GM12878 (cell line): ENCODE results near the gene KBTBD8. TPM values are rescaled to one million over a fixed set of nuclear protein-coding genes. Genes with fewer than 3 reads are reported as not detected.

Experiments
- ATAC-seq: fragments of 200-7000 bp; cut with Tn5 transposase; 3 replicates; pipeline ENCODE4 v1.9.1; 2020; ENCODE audit warnings: mild to moderate bottlenecking, moderate library complexity
- BruUV-seq: library from RNA; stranded (reverse); fragments of 400-500 nt; replicated peaks from 2 replicates; lab custom pipeline; 2021; lab: Mats Ljungman, UMichigan
- CTCF ChIA-PET: fragments of 300-600 bp; sonication (Branson Sonifier 250); formaldehyde crosslinking; extraction: SDS; loops from one replicate; lab custom pipeline; 2021; ENCODE audit warnings: inconsistent platforms; lab: Yijun Ruan, JAX
- POLR2A ChIA-PET: fragments of 350-600 bp; formaldehyde crosslinking; extraction: SDS; loops from one replicate; lab custom pipeline; 2021; ENCODE audit warnings: inconsistent platforms; lab: Charles Lee
- RAD21 ChIA-PET: fragments of 300-600 bp; sonication (Branson Sonifier 250); formaldehyde crosslinking; loops from one replicate; lab custom pipeline; 2023; ENCODE audit warnings: antibody characterized with exemption; ENCODE audit not compliant: unreplicated experiment; lab: Charles Lee
- SMC1A ChIA-PET: fragments of 300-600 bp; sonication (Branson Sonifier 250); formaldehyde crosslinking; loops from one replicate; lab custom pipeline; 2023; ENCODE audit not compliant: unreplicated experiment, uncharacterized antibody; lab: Charles Lee
- DNase-seq: peaks from one replicate; pipeline ENCODE4 v3.0.0-alpha.2; 2011; ENCODE audit warnings: low read depth, low spot score
- FAIRE-seq: peaks from 3 replicates; lab custom pipeline; 2011; peaks lifted over from hg19 to GRCh38; lab: Jason Lieb, UNC
- H2AFZ ChIP-seq: 2 replicates; pipeline ENCODE4 v1.6.0; 2011; ENCODE audit warnings: low read depth, low read length, control low read depth; ENCODE audit not compliant: control insufficient read depth
- H3K27ac ChIP-seq: 2 replicates; pipeline ENCODE4 v1.5.1; 2011; ENCODE audit warnings: control low read depth; ENCODE audit not compliant: control insufficient read depth, insufficient read depth
- H3K27me3 ChIP-seq, 2 experiments: replicated peaks in 1 of 2; 2 replicates each; pipeline versions ENCODE4 v1.6.0 to v1.6.1; 2011; ENCODE audit warnings: low read length in 1 of 2; ENCODE audit not compliant: control insufficient read depth in 2 of 2, insufficient read depth in 2 of 2
- H3K36me3 ChIP-seq, 2 experiments: 2 replicates each; pipeline ENCODE4 v1.5.1; 2011; ENCODE audit warnings: low read length in 1 of 2; ENCODE audit not compliant: control insufficient read depth in 2 of 2, insufficient read depth in 2 of 2
- H3K4me1 ChIP-seq: 2 replicates; pipeline ENCODE4 v1.6.1; 2011; ENCODE audit warnings: mild to moderate bottlenecking, low read length, moderate library complexity, mixed read lengths; ENCODE audit not compliant: control insufficient read depth, insufficient read depth
- H3K4me2 ChIP-seq: 2 replicates; pipeline ENCODE4 v1.6.0; 2011; ENCODE audit warnings: control low read depth; ENCODE audit not compliant: control insufficient read depth, insufficient read depth
- H3K4me3 ChIP-seq: fragments of 200-600 bp; sonication (generic); 2 replicates; pipeline ENCODE4 v1.5.1; 2016
- H3K79me2 ChIP-seq: 2 replicates; pipeline ENCODE4 v1.6.0; 2011; ENCODE audit warnings: low read length; ENCODE audit not compliant: control insufficient read depth, insufficient read depth
- H3K9ac ChIP-seq: 2 replicates; pipeline ENCODE4 v1.8.0; 2011; ENCODE audit warnings: low read length, control low read depth, mixed read lengths; ENCODE audit not compliant: control insufficient read depth, insufficient read depth
- H3K9me3 ChIP-seq: replicated peaks from 3 replicates; pipeline ENCODE4 v1.5.1; 2011; ENCODE audit warnings: mild to moderate bottlenecking, low read length; ENCODE audit not compliant: control insufficient read depth, insufficient read depth
- H4K20me1 ChIP-seq: 2 replicates; pipeline ENCODE4 v1.6.0; 2011; ENCODE audit not compliant: control insufficient read depth, insufficient read depth
- CREB1 ChIP-seq: IDR thresholded peaks from 2 replicates; pipeline ENCODE4 v1.6.1; 2012; ENCODE audit warnings: low read depth, mild to moderate bottlenecking, inconsistent platforms
- E2F4 ChIP-seq: IDR thresholded peaks from 2 replicates; pipeline ENCODE4 v1.6.1; 2012; ENCODE audit warnings: low read depth, low read length, improper control_type of control experiment
- SMAD1 ChIP-seq: fragments of 450-650 bp; IDR thresholded peaks from 2 replicates; pipeline ENCODE4 v1.6.1; 2018; ENCODE audit warnings: mild to moderate bottlenecking, low read depth; ENCODE audit not compliant: partially characterized antibody
- STAT1 ChIP-seq: fragments of 450-650 bp; conservative IDR thresholded peaks from 2 replicates; pipeline ENCODE4 v1.6.1; 2014; ENCODE audit warnings: antibody characterized with exemption, mild to moderate bottlenecking
- ZNF217 ChIP-seq: fragments of 450-650 bp; IDR thresholded peaks from 2 replicates; pipeline ENCODE4 v1.6.1; 2017; ENCODE audit warnings: antibody characterized with exemption, mild to moderate bottlenecking
- WGBS: methylation state at CpG from one replicate; pipeline ENCODE4 v1.1.6; 2016; ENCODE audit warnings: low lambda C conversion rate; ENCODE audit not compliant: insufficient replicate concordance, insufficient coverage; ENCODE audit errors: missing lambda C conversion rate; 5-methylcytosine and 5-hydroxymethylcytosine counted together
- in situ Hi-C: fragments of 300-500 bp; cut with MboI; formaldehyde crosslinking; loops from 9 replicates; pipeline ENCODE4 v1.14.3; 2018; ENCODE audit warnings: mixed read lengths
- intact Hi-C: fragments of 100-400 bp; cut with micrococcal nuclease; formaldehyde crosslinking; loops from one replicate; pipeline ENCODE4 v1.14.2; 2022; ENCODE audit not compliant: unreplicated experiment
- polyA plus RNA-seq, 11 experiments: library from polyadenylated mRNA; depleted of rRNA in 4 of 11; unstranded in 6 of 11; stranded (reverse) in 5 of 11; fragments of >200 nt; fragmentation: Nextera tagmentation in 4 of 11; fragmentation: Illumina TruSeq in 1 of 11; extraction: Ambion mirVana in 4 of 11; extraction: Trizol in 1 of 11; gene quantifications; 1 replicate in 1 of 11; 2 replicates in 10 of 11; pipeline versions ENCODE4 v1.2.1 to v1.2.3, GENCODE V29; 2011 to 2016; ENCODE audit warnings: inconsistent platforms in 2 of 11, missing spikeins in 2 of 11, low read depth in 1 of 11
- total RNA-seq, 4 experiments: library from RNA; depleted of rRNA in 3 of 4; stranded (reverse); fragments of >200 nt in 3 of 4; fragmentation: Illumina TruSeq in 1 of 4; extraction: Trizol in 1 of 4; gene quantifications; 2 replicates each; pipeline versions ENCODE4 v1.2.1 to v1.2.3, GENCODE V29; 2013 to 2021
- TF ChIP-seq, protein P1 (sequence below): fragments of 150-350 bp; IDR thresholded peaks from 2 replicates; pipeline ENCODE4 v1.6.1; 2016; ENCODE audit warnings: low read depth, low read length

Gene KBTBD8
- total and polyA plus RNA-seq, 10 of the 15 experiments (the other 5 are each of a cell fraction or from before 2014, with no cell fraction given), result 8.5 to 44.4 (median 19.3) TPM

DNA sequence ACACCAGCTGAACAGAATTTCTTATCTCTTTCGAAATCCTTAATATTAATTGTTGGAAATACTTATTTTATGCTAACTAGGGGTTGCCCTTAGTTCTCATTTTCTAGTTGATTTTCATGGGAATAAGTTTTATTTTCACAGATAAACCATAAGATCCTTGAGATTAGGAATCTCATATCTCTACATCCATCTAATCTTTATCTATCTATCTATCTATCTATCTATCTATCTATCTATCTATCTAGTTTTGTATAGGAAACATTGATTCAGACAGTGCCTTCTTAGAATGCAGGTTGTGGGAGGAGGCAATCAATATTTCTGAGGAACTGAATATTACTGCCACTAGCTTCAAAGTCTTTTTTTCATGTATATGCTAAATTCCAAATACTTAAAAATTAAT, 3.5 kb upstream of the KBTBD8 start:
- peaks cover under 1% of the 10 kb centered on the region; the same call in 1 of the 2 replicates for H3K4me1 ChIP-seq
- SMC1A ChIA-PET, result interaction anchor here (0.7 kb wide), 1 partner anchor 22 kb away, joined by 4 read pairs; no protein-coding TSS in a partner anchor
- no TSS peak for BruUV-seq
- no peaks in the 10 kb centered on the region for H3K27me3 ChIP-seq
- FAIRE-seq, result no peak
- no peak overlapping the region for H3K9ac ChIP-seq
- no peak for TF ChIP-seq SMAD1
- no peak for TF ChIP-seq STAT1
- no peak for TF ChIP-seq CREB1
- TF ChIP-seq, protein P1, sequence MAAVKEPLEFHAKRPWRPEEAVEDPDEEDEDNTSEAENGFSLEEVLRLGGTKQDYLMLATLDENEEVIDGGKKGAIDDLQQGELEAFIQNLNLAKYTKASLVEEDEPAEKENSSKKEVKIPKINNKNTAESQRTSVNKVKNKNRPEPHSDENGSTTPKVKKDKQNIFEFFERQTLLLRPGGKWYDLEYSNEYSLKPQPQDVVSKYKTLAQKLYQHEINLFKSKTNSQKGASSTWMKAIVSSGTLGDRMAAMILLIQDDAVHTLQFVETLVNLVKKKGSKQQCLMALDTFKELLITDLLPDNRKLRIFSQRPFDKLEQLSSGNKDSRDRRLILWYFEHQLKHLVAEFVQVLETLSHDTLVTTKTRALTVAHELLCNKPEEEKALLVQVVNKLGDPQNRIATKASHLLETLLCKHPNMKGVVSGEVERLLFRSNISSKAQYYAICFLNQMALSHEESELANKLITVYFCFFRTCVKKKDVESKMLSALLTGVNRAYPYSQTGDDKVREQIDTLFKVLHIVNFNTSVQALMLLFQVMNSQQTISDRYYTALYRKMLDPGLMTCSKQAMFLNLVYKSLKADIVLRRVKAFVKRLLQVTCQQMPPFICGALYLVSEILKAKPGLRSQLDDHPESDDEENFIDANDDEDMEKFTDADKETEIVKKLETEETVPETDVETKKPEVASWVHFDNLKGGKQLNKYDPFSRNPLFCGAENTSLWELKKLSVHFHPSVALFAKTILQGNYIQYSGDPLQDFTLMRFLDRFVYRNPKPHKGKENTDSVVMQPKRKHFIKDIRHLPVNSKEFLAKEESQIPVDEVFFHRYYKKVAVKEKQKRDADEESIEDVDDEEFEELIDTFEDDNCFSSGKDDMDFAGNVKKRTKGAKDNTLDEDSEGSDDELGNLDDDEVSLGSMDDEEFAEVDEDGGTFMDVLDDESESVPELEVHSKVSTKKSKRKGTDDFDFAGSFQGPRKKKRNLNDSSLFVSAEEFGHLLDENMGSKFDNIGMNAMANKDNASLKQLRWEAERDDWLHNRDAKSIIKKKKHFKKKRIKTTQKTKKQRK, result no peak
- no peak for TF ChIP-seq ZNF217
- TF ChIP-seq E2F4, result no peak
- intact Hi-C loops (loop anchor here (10.0 kb wide), 1 partner anchor 770 kb away; the partner anchor contains the start of gene SLC25A26), in situ Hi-C loops (loop anchor here (25.0 kb wide), 1 partner anchor 793 kb away; no protein-coding TSS in a partner anchor)
- WGBS, result 0% methylated on average over 1 of the region's 1 CpG
- CTCF ChIA-PET, result interaction anchor here (1.0 to 1.8 kb wide), 3 partner anchors 22 to 741 kb away, joined by 3 to 4 read pairs (median 3); no protein-coding TSS in a partner anchor
- RAD21 ChIA-PET, result no interaction called here
- DNase-seq, result no peak
- H3K79me2 ChIP-seq, result peaks cover 12% of the 10 kb centered on the region
- no peak for ATAC-seq
- H3K4me2 ChIP-seq, result no peak overlapping the region
- H3K4me3 ChIP-seq, result no peak overlapping the region
- POLR2A ChIA-PET, result no interaction called here
- no peaks in the 10 kb centered on the region for H4K20me1 ChIP-seq
- H2AFZ ChIP-seq, result no peak overlapping the region
- H3K9me3 ChIP-seq, result no peaks in the 10 kb centered on the region
- H3K36me3 ChIP-seq, result no peaks in the 10 kb centered on the region
- H3K27ac ChIP-seq, result no peak overlapping the region
